Measurements from ENCODE around the gene GMPR.

DNA sequence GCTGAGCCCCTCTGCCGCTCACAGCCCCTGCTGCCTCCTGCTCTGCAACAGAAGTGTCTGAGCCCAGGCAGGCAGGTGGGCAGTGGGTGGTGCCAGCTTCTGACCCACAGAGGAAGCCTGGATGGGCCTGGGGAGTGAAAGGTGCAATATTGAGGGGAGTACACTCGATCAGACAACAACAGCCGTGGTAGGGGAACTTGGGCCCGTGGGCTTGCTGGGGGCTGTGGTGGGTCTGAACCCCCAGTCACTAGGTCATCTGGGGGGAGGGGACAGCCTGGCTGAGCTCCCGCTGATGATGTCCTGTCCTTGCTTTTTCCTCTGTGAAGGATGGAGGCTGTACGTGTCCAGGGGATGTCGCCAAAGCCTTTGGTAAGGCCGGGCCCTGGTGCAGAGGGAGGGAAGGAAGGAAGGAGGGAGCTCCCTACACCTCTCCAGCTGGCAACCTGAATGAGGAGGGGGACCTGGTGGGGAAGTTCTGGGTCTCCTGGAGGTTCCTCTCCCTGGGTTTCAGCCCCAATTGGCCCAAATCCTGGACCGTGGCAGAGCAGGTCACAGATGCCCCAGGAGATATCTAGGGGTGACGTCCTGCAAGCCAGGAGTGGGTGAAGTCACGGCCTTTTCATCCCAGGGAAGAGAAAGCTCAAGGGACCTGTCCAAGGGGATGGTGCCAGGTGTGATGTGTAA, 47.2 kb downstream of the GMPR start:
- TF ChIP-seq CTCF (IDR thresholded peaks at IDR 0.05) (no peak), POLR2A (IDR thresholded peaks at IDR 0.05) (no peak)

All from upper lobe of left lung (tissue), 4 donors.